Activated CD4-positive, alpha-beta T cell treated with anti-CD3 and anti-CD28 coated beads, Interleukin-2, Interleukin-4, amounts not matched to agents 100 ng/mL and 50 ng/mL, durations not matched to agents 16 hours and 8 hours (primary cell): ENCODE data around the gene THOC7.
A peak's percentile ranks its signal among the peaks of the same experiment; 100 is the strongest.

Experiments
- DNase-seq: peaks from one replicate; pipeline ENCODE4 v3.0.0-alpha.2; 2020; ENCODE audit warnings: low spot score

The THOC7 gene

GRCh38 chr3:63842127-63842526, 21.5 kb downstream of the THOC7 start:
- no peak for DNase-seq

GRCh38 chr3:63841704-63842103, 21.9 kb downstream of the THOC7 start:
- DNase-seq = no peak

GRCh38 chr3:63832395-63832794, 31.2 kb downstream of the THOC7 start:
- no peak for DNase-seq

- DNase-seq = no peak
Measured at GRCh38 chr3:63830526-63830925, 33.1 kb downstream of the THOC7 start.

- DNase-seq = no peak
Measured at GRCh38 chr3:63824309-63824708, 39.3 kb downstream of the THOC7 start.

- DNase-seq = no peak
Measured at GRCh38 chr3:63819151-63819398, 44.5 kb downstream of the THOC7 start, which contains the start of gene C3orf49. Gene C3orf49, plus strand, starts transcription at chr3:63819299. Its CDS starts 173 bp downstream, at chr3:63819472.

- peak; percentile 67 for DNase-seq
Measured at GRCh38 chr3:63818282-63819150, 45.1 kb downstream of the THOC7 start.

- no peak for DNase-seq
Measured at GRCh38 chr3:63817225-63817624, 46.4 kb downstream of the THOC7 start.

GRCh38 chr3:63814237-63814636, 49.4 kb downstream of the THOC7 start:
- no peak for DNase-seq

- DNase-seq = no peak
Measured at GRCh38 chr3:63809607-63810006, 54.0 kb downstream of the THOC7 start.

GRCh38 chr3:63808633-63809032, 55.0 kb downstream of the THOC7 start:
- no peak for DNase-seq

GRCh38 chr3:63807961-63808565, 55.5 kb downstream of the THOC7 start:
- DNase-seq = no peak

GRCh38 chr3:63803911-63804310, 59.7 kb downstream of the THOC7 start:
- no peak for DNase-seq

GRCh38 chr3:63800097-63800496, 63.5 kb downstream of the THOC7 start:
- DNase-seq = no peak

GRCh38 chr3:63798949-63799348, 64.7 kb downstream of the THOC7 start:
- no peak for DNase-seq

- DNase-seq = no peak
Measured at GRCh38 chr3:63798544-63798943, 65.1 kb downstream of the THOC7 start.

GRCh38 chr3:63795438-63795837, 68.2 kb downstream of the THOC7 start:
- no peak for DNase-seq

GRCh38 chr3:63791974-63792373, 71.6 kb downstream of the THOC7 start:
- DNase-seq = no peak
